KMS-11 (cell line): ENCODE results near the gene USF2.

Source experiments
- H2AFZ ChIP-seq: fragments of 200-600 bp; sonication (generic); 2 replicates; pipeline ENCODE4 v1.6.1; 2016; ENCODE audit warnings: antibody characterized with exemption, mixed run types, low read depth
- H3K27ac ChIP-seq: fragments of 200-600 bp; sonication (generic); 2 replicates; pipeline ENCODE4 v1.6.1; 2016; ENCODE audit warnings: mild to moderate bottlenecking, mixed run types
- H3K27me3 ChIP-seq: fragments of 200-600 bp; sonication (generic); 2 replicates; pipeline ENCODE4 v1.6.1; 2017; ENCODE audit warnings: mild to moderate bottlenecking, low read depth, mixed run types, moderate library complexity; ENCODE audit not compliant: insufficient read depth
- H3K36me3 ChIP-seq: fragments of 200-600 bp; sonication (generic); 2 replicates; pipeline ENCODE4 v1.6.1; 2017; ENCODE audit warnings: mild to moderate bottlenecking, mixed run types; ENCODE audit not compliant: insufficient read depth
- H3K4me1 ChIP-seq: fragments of 200-600 bp; sonication (generic); 2 replicates; pipeline ENCODE4 v1.6.1; 2016; ENCODE audit warnings: mild to moderate bottlenecking, low read depth, mixed run types; ENCODE audit not compliant: poor library complexity, severe bottlenecking
- H3K4me2 ChIP-seq: fragments of 200-600 bp; sonication (generic); 2 replicates; pipeline ENCODE4 v1.7.0; 2016; ENCODE audit warnings: mild to moderate bottlenecking, mixed run types
- H3K4me3 ChIP-seq: fragments of 200-600 bp; sonication (generic); IDR thresholded peaks from 2 replicates; pipeline ENCODE4 v1.6.1; 2017; ENCODE audit warnings: low read depth, low read length, mixed read lengths; ENCODE audit not compliant: insufficient read depth
- H3K79me2 ChIP-seq: fragments of 200-600 bp; sonication (generic); 2 replicates; pipeline ENCODE4 v1.6.1; 2016; ENCODE audit warnings: low read depth, mixed run types; ENCODE audit not compliant: insufficient read depth
- H3K9ac ChIP-seq: fragments of 200-600 bp; sonication (generic); 2 replicates; pipeline ENCODE4 v1.6.1; 2016; ENCODE audit warnings: mild to moderate bottlenecking, mixed run types
- H4K20me1 ChIP-seq: fragments of 200-600 bp; sonication (generic); 2 replicates; pipeline ENCODE4 v1.6.1; 2016; ENCODE audit warnings: mild to moderate bottlenecking, mixed run types; ENCODE audit not compliant: insufficient read depth
- CTCF ChIP-seq: fragments of 200-600 bp; sonication (generic); conservative IDR thresholded peaks from 2 replicates; pipeline ENCODE4 v1.6.1; 2017; ENCODE audit warnings: low read depth, mild to moderate bottlenecking, antibody characterized with exemption, low read length, moderate library complexity, mixed read lengths

USF2 gene

DNA sequence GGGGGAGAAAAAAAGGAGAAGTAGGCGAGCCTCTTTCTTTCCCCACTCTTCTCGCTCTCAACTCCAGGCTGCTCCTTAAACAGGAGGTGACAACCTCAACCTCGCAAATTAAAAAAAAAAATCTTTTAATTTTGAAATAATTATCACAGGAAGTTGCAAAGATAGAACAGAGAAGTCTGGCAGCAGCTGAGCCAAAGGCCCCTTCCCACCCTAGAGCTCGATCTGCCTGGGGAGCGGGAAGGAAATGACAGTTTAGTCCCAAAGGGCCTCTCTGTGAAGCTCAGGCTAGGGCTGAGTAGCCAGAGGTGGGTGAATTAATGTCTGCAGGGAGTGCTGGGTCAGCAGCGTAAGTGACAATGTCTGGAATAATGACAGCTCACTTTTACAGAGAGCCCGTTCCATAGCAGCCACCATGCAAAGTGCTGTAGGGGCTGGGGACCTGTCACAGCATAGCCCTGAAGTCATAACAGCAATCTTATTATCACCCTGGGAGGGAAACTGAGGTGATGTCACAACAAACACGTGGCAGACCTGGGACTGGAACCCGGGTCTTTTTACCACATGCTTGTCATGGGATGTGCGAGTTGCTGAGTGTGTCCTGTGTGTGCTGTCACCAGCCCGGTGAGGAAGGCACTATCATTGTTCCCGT lies 51.4 kb downstream of the USF2 start:
- TF ChIP-seq CTCF, result no peak
- no peak overlapping the region for H3K4me3 ChIP-seq
- H3K4me2 ChIP-seq, result no peak overlapping the region
- no peaks in the 10 kb centered on the region for H3K36me3 ChIP-seq
- H2AFZ ChIP-seq, result no peak overlapping the region
- no peaks in the 10 kb centered on the region for H3K4me1 ChIP-seq
- H4K20me1 ChIP-seq, result no peaks in the 10 kb centered on the region
- no peak overlapping the region for H3K27ac ChIP-seq
- peaks cover 27% of the 10 kb centered on the region for H3K27me3 ChIP-seq
- H3K9ac ChIP-seq, result no peak overlapping the region
- H3K79me2 ChIP-seq, result no peaks in the 10 kb centered on the region

- H3K79me2 ChIP-seq, result no peaks in the 10 kb centered on the region
- H2AFZ ChIP-seq, result no peak overlapping the region
- no peaks in the 10 kb centered on the region for H3K4me1 ChIP-seq
- H3K4me3 ChIP-seq, result no peak overlapping the region
- H3K36me3 ChIP-seq, result no peaks in the 10 kb centered on the region
- H3K27ac ChIP-seq, result no peak overlapping the region
- no peak overlapping the region for H3K9ac ChIP-seq
- H3K27me3 ChIP-seq, result peaks cover 23% of the 10 kb centered on the region
- no peak overlapping the region for H3K4me2 ChIP-seq
- TF ChIP-seq CTCF, result no peak
- H4K20me1 ChIP-seq, result no peaks in the 10 kb centered on the region
These were observed 52.5 kb downstream of the USF2 start for GRCh38 chr19:35321291-35321690.

- Histone ChIP-seq H3K27me3 (peaks cover 20% of the 10 kb centered on the region), H3K27ac (no peak overlapping the region), H2AFZ (no peak overlapping the region), H3K4me1 (no peaks in the 10 kb centered on the region), H4K20me1 (no peaks in the 10 kb centered on the region), H3K9ac (no peak overlapping the region), H3K4me3 (no peak overlapping the region), H3K36me3 (no peaks in the 10 kb centered on the region), H3K4me2 (no peak overlapping the region), H3K79me2 (no peaks in the 10 kb centered on the region)
- TF ChIP-seq CTCF, result no peak
These were observed 53.3 kb downstream of the USF2 start for GRCh38 chr19:35322014-35322413.

DNA sequence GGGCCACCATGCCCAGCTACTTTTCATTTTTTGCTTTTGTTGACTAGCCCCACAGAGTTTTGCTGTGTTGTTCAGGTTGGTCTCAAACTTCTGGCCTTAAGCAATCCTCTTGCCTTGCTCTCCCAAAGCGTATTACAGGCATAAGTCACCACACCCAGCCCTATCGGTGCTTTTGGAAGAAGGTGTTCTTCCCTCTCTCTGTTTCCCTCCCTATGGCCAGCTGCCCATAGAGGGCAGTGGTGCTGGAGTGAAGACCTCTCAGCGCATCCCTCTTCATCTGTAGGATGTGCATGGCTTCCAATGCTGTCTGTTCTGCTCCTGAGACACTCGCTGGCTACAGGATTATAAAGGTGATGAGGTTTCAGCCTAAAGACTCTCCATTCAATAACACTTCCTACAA lies 58.9 kb downstream of the USF2 start:
- no peak overlapping the region for H3K27ac ChIP-seq

More for the DNA sequence above, 58.9 kb downstream of the USF2 start:
- H3K4me1 ChIP-seq, result no peaks in the 10 kb centered on the region
- no peaks in the 10 kb centered on the region for H4K20me1 ChIP-seq
- no peak overlapping the region for H3K4me2 ChIP-seq
- no peak overlapping the region for H2AFZ ChIP-seq
- peaks cover 29% of the 10 kb centered on the region; the same call in 1 of the 2 replicates for H3K27me3 ChIP-seq
- no peaks in the 10 kb centered on the region for H3K36me3 ChIP-seq
- H3K4me3 ChIP-seq, result no peak overlapping the region
- H3K9ac ChIP-seq, result no peak overlapping the region
- TF ChIP-seq CTCF, result no peak
- H3K79me2 ChIP-seq, result no peaks in the 10 kb centered on the region
